Chondrocyte (in vitro differentiated cells): ENCODE data around the gene CCNYL1. TPM values are rescaled to one million over a fixed set of nuclear protein-coding genes. Genes with fewer than 3 reads are reported as not detected.

ENCODE experiments used
- DNase-seq: peaks from one replicate; pipeline ENCODE4 v3.0.0; 2021; ENCODE audit warnings: mixed read lengths, low spot score
- H3K27ac Mint-ChIP-seq: one replicate; pipeline ENCODE4 v1.8.0; 2021; ENCODE audit warnings: mild to moderate bottlenecking, moderate library complexity, mixed read lengths; ENCODE audit not compliant: unreplicated experiment
- H3K27me3 Mint-ChIP-seq: 2 replicates; pipeline ENCODE4 v1.8.0; 2021; ENCODE audit warnings: low read depth, mixed read lengths
- H3K36me3 Mint-ChIP-seq: 2 replicates; pipeline ENCODE4 v1.8.0; 2021; ENCODE audit warnings: low read depth, mixed read lengths
- H3K4me1 Mint-ChIP-seq: 2 replicates; pipeline ENCODE4 v1.8.0; 2021; ENCODE audit warnings: low read depth, mild to moderate bottlenecking, mixed read lengths
- H3K4me3 Mint-ChIP-seq: one replicate; pipeline ENCODE4 v1.8.0; 2021; ENCODE audit warnings: mild to moderate bottlenecking, moderate library complexity, mixed read lengths; ENCODE audit not compliant: unreplicated experiment
- H3K9me3 Mint-ChIP-seq: 2 replicates; pipeline ENCODE4 v1.8.0; 2021; ENCODE audit warnings: low read depth, mixed read lengths
- total RNA-seq: library from RNA; stranded (reverse); gene quantifications from 3 replicates; pipeline ENCODE4 v1.2.1, GENCODE V29; 2021
- TF ChIP-seq, protein P1 (sequence below): fragments of 200-600 bp; sonication (generic); IDR thresholded peaks from 2 replicates; pipeline ENCODE4 v1.5.0; 2021; ENCODE audit warnings: antibody characterized with exemption, mild to moderate bottlenecking, moderate library complexity

CCNYL1 gene
- total RNA-seq, 1 donor from 2014 or later, result 25.3 TPM

DNA sequence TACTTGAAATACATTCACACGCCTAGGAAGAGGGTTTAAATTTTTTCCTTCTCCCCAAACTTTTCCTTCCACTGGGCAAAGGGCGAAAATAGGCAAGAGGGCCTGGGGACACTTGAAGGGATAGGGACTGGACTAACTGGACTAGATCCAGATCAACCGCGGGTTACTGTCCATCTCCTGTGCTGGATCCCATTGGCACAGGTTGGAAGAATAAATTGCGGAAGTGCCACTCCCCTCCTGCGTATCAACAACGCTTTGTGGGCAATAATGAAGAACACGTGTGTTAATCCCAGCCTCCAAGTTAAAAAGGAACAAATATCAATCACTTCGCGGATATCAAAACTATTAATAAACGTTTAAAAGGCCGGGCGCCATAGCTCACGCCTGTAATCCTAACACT, 60.0 kb downstream of the CCNYL1 start:
- Mint-ChIP-seq H3K4me1 (peaks cover 33% of the 10 kb centered on the region), H3K27ac (no peak overlapping the region), H3K9me3 (no peaks in the 10 kb centered on the region), H3K36me3 (no peaks in the 10 kb centered on the region), H3K27me3 (peaks cover 9% of the 10 kb centered on the region), H3K4me3 (no peak overlapping the region)
- no peak for DNase-seq
- TF ChIP-seq, protein P1, sequence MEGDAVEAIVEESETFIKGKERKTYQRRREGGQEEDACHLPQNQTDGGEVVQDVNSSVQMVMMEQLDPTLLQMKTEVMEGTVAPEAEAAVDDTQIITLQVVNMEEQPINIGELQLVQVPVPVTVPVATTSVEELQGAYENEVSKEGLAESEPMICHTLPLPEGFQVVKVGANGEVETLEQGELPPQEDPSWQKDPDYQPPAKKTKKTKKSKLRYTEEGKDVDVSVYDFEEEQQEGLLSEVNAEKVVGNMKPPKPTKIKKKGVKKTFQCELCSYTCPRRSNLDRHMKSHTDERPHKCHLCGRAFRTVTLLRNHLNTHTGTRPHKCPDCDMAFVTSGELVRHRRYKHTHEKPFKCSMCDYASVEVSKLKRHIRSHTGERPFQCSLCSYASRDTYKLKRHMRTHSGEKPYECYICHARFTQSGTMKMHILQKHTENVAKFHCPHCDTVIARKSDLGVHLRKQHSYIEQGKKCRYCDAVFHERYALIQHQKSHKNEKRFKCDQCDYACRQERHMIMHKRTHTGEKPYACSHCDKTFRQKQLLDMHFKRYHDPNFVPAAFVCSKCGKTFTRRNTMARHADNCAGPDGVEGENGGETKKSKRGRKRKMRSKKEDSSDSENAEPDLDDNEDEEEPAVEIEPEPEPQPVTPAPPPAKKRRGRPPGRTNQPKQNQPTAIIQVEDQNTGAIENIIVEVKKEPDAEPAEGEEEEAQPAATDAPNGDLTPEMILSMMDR, result no peak

DNA sequence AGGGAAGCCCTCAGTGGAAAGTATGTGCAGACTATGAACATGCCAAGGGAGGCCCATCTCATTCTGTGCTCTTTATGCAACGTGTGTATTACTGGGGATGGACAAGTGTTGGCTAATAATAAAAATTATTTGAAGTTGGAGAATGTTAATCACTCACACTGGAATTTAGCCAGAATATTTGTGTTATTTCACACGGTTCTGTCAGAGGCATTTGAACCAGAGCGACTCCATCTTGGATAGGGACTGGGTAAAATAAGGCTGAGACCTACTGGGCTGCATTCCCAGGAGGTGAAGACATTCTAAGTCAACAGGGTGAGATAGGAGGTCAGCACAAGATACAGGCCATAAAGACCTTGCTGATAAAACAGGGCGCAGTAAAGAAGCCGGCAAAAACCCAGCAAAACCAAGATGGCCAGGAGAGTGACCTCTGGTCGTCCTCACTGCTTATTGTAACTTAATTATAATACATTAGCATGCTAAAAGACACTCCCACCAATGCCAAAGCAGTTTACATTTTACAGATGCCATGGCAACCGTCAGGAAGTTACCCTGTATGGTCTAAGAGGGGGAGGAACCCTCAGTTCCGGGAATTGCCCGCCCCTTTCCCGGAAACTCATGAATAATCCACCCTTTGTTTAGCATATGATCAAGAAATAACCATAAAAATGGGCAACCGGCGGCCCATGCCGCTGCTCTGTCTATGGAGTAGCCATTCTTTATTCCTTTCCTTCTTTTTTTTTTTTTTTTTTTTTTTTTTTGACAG, 60.8 kb downstream of the CCNYL1 start:
- TF ChIP-seq, protein P1, result no peak
- Mint-ChIP-seq H3K4me1 (peaks cover 27% of the 10 kb centered on the region), H3K27ac (no peak overlapping the region), H3K9me3 (no peaks in the 10 kb centered on the region), H3K36me3 (no peaks in the 10 kb centered on the region), H3K4me3 (no peak overlapping the region), H3K27me3 (peaks cover 5% of the 10 kb centered on the region)
- DNase-seq, result no peak

DNA sequence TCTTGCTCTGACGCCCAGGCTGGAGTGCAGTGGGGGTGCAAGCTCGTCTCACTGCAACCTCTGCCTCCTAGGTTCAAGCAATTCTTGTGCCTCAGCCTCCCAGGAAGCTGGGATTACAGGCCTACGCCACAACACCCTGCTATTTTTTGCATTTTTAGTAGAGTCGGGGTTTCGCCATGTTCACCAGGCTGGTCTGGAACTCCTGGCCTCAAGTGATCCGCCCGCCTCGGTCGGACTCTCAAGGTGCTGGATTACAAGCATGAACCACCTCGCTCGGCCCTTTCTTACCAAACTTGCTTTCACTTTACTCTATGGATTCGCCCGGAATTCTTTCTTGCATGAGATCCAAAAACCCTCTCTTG, 61.4 kb downstream of the CCNYL1 start:
- no peak overlapping the region for H3K27ac Mint-ChIP-seq
- DNase-seq, result no peak
- TF ChIP-seq, protein P1, result no peak
- H3K9me3 Mint-ChIP-seq, result no peaks in the 10 kb centered on the region
- no peaks in the 10 kb centered on the region for H3K36me3 Mint-ChIP-seq
- no peak overlapping the region for H3K4me3 Mint-ChIP-seq
- H3K4me1 Mint-ChIP-seq, result peaks cover 21% of the 10 kb centered on the region
- H3K27me3 Mint-ChIP-seq, result no peaks in the 10 kb centered on the region

DNA sequence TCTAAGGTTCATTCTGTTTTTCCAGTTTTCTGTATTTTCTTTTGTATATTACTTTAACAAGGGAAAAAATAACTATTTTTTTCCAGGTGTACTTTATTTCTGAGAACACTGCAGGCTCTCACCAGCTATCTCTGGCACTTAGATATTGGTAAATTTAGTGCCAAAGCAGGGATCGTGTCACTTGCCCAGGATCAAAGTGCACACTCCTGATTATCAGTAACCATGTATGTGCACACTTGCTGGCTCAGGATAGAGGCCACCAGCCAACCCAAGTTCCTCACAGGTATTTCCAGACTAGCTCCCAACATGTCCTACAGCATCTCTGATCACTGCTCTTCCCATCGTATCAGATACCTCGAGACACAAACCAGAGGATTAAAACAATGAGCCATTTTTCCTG, 64.0 kb downstream of the CCNYL1 start:
- Mint-ChIP-seq H3K4me1 (peaks cover 4% of the 10 kb centered on the region), H3K27ac (no peak overlapping the region), H3K9me3 (no peaks in the 10 kb centered on the region), H3K27me3 (no peaks in the 10 kb centered on the region), H3K36me3 (peaks cover 2% of the 10 kb centered on the region), H3K4me3 (no peak overlapping the region)
- no peak for DNase-seq
- TF ChIP-seq, protein P1, result no peak

DNA sequence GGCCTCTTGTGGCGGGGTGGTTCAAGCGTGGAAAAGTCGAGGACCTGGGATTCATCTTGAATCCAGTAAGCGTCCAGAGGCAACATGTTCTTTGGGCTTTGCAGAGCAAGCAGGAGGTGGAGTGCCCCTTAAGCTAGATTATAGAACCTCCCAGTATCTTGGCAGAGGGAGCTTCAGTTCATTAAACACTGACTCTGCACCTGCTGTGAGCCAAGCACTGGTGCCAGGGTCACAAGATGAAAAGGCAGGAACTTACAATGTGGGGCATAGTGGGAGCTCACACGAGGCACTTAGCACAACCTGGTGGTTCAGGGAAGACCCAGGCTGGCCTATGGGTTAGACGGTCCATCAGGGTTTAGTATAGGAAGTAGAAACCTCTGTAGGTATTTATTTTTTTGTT, 65.7 kb downstream of the CCNYL1 start:
- TF ChIP-seq, protein P1, result no peak
- no peaks in the 10 kb centered on the region for H3K9me3 Mint-ChIP-seq
- no peak overlapping the region for H3K27ac Mint-ChIP-seq
- no peak overlapping the region for H3K4me3 Mint-ChIP-seq
- no peak for DNase-seq
- H3K4me1 Mint-ChIP-seq, result peaks cover 6% of the 10 kb centered on the region
- H3K27me3 Mint-ChIP-seq, result no peaks in the 10 kb centered on the region
- peaks cover 2% of the 10 kb centered on the region for H3K36me3 Mint-ChIP-seq
